TTC549 (cell line): ENCODE measurements around the gene TPCN2.

Source experiments
- FAIRE-seq: peaks from 2 replicates; lab custom pipeline; 2012; peaks lifted over from hg19 to GRCh38; lab: Jason Lieb, UNC

Gene TPCN2

DNA sequence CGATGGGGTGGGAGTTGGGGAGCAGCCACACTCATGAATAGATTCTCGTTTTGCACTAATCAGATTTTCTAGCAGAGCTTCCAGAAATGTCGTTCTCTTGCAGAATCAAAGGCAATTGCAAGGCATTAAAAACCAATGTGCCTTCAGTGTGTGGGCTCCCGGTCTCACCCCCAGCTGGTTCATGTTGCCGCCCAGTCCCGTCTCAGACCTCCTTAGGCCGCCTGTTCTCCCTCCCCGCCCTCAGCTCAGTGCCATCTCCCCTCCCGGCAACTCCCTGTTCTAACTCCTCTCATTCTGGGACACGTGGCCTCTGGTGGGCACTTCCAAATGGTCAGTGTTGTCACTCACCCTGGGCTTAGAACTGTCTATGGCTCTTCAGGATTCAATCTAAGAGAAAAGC, 64.5 kb downstream of the TPCN2 start:
- FAIRE-seq = no peak

DNA sequence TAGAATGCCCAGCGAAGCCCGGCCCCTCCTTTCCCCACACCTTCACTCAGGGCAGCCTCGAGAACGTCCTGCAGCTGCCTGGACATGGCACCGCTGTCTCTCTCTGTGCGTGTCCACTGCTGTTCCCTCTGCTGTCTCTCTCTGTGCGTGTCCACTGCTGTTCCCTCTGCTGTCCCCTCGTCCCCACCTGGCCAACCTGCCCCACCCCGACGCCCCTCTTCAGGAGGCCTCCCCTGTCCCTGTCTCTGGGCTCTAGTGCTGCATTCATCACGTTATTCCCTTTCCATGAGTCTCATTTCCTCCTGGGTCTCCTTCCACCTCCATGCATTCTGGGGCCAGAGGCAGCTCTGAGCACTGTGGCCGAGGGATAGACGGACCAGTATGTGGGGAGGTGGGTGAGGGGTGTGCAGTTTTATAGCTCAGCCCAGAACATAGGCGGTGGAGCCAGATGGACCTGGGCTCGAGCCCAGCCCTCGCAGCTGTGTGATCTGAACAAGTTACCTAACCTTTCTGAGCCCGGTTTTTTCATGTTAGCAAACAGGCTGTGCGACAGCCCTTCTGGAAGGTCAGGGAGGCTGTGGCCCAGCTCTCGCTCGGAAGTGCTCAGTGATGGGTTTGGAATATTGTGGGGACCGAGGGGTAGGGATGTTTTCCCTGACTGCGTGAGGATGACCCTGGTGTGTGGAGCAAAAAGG, 65.1 kb downstream of the TPCN2 start:
- FAIRE-seq = no peak

DNA sequence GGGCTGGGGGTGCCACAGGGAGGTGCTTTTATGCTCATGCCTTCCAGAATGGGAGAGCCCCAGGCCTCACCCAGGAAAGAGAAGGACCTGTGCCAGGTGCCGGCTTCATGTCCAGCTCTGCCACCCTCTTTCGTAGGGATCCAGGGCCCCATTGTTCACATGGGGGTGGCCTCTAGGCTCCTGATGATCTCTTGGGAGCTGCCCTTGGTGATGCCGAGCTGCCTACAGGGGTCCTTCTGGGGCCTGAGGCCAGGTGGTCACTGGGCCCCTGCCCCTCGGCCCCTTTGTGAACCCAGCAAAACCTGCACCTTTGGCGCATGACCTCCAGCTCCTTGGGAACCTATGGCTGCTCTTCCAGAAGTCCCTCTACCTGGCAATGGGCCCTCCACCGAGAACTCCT, 65.6 kb downstream of the TPCN2 start:
- no peak for FAIRE-seq

DNA sequence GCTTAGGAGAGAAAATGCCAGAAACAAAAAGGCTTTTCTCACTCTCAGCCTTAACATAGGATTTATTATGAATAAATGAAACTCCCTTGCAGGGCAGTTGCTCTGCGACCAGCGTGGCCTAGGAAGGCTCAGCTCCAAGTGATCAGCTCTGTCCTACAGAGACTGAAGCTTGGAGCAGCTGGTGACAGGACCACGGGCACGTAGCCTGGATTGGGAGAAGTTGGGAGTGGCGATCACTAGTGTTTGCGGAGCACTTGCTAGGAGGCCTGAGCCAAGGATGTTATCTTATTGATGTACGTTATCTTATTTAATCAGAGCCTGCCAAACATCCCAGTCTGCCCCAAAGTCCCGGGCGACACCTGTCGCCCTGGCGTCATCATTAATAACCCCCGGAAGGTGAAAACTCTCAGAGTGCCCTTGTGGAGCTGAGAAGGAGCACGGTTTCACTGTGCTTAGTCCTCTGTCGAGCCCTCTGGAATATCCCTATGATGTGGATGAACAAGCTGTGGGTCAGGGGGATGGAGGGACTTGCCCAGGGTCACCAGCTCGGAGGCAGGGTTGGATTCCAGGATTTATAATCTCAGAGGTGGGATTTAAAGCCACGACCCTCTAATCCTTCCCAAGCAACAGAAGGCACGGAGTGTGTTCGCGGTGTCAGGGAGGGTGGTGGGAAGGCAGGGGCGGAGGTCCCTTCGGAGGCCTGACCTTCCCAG, 66.2 kb downstream of the TPCN2 start:
- FAIRE-seq = no peak

DNA sequence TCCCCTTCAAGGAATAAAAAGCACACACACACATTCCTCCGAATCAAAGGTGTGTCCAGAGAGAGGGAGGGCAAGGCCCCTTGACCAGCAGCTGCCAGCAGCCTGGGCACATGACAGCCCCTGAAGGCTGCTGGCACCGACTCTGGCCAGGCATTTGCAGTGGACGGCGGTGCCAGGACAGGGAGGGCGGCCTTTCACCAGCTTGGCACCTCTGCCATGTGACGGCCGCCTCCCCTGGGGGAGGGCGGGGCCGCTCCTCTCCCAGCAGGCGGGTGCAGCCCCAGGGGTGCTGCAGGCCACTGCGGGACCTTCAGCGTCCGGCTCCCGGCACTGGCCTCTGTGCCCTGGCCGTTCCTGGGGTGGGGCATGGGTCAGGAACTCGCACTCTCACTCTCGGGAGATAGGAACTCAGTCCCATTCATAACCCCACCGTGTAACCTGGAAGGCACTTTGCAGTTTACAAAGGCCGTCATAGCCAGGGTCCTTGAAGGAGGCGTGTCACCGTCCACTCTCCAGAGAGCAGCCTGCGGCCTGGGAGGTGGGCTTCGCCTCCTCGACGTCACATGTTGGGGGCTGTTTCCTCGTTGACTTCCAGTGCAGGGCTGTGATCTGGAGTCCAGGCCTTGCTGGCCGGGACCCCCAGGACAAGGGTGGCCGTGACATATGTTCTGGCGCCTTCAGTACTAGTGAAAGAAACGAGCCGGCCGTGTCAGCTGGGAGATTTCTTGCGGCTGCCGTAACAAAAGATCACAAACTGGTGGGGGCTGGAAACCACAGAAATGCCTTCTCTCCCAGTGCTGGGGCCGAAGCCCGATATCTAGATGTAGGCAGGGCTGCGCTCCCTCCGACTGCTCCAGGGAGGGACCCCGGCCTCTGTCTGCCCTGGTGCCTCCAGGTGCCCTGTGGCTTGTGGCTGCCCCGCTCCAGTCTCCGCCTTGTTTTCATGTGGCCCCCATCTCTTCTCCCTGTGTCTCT, 67.1 kb downstream of the TPCN2 start:
- FAIRE-seq = no peak

DNA sequence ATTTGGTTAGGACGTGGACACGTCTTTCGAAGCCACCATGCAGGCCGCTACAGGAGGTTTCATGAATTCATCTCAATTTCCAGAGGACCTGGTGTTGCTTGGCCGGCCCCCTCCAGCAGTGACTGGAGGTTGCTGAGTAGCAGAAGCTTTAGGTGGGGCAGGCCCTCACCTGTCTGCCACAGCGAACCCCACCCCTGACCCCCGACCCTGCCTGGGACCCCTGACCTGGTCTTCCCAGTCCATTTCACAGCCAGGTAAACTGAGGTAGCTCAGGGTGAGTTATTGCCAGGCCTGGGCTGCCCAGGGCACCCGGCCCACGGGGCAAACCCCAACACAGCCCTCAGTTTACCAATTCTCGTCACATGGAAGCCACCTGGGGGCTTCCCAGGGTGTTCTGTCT, 67.9 kb downstream of the TPCN2 start:
- no peak for FAIRE-seq

DNA sequence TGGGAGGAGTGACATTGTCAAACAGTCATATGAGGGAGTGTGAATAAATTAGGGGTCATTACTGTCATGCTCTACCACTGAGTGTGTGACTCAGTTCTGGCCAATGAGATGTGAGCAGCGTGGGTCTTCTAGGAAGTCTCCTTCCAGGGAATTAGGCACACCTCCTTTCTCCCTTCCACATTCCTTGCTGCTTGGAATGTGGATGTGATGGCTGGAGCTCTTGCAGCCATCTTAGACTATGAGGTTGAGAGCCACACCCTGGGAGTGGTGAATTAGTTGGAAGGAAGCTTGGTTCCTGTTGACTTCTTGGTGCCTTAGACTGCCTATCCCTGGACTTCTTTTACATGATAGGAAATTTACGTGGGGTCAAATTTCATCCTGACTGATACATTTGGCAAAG, 70.5 kb downstream of the TPCN2 start:
- FAIRE-seq = no peak

DNA sequence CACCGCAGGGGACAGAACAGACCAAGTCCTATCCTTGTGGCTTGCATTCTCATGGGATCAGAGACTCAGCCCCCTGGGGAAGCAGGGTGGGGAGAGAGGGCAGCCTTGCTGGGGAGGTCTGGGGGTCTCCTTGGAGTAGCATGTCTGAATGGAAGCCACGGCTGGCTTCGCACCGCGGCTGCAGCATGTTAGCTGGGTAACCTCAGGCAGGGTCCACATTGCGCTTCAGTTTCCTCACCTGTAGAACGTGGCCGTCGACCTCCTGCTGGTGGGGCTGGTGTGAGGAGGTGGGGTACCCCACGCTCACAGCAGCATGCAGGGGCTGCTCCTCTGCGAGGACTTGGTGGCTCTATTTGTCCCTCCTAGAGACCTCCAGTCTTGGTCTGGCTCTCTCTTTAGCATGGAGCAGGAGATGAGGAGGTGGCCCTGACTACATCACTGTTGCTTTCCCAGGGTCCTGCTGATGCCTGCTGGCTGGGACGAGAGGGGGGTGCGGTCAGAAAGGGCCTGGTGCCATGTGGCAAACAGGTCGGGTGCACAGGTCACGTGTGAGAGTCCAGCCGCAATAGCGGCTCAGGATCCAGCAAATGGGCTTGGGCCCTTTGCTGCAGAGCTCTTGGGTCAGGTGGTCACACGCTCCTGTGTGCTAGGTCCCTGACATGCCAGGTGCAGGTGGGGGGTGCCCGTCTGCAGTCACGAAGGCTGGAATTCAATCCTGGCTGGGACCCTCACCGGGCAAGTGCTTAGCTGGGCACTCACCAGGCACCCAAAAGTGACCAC, 71.6 kb downstream of the TPCN2 start:
- no peak for FAIRE-seq

DNA sequence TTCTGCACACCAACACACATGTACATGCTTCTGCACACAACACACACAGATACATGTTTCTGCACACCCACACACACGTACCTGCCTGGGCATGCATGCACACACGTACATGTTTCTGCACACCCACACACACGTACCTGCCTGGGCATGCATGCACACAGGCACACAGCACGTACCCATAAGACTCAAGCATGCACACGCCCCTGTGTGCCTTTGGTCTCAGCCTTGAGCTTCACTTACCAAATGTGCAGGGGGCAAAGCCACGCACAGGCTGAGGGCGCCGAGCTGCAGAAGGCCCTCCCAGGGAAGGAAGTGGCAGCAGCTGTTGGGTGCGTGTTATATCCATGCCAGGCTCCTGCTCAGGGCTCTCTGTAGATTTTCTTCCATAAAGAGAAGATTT, 72.3 kb downstream of the TPCN2 start:
- FAIRE-seq = no peak

DNA sequence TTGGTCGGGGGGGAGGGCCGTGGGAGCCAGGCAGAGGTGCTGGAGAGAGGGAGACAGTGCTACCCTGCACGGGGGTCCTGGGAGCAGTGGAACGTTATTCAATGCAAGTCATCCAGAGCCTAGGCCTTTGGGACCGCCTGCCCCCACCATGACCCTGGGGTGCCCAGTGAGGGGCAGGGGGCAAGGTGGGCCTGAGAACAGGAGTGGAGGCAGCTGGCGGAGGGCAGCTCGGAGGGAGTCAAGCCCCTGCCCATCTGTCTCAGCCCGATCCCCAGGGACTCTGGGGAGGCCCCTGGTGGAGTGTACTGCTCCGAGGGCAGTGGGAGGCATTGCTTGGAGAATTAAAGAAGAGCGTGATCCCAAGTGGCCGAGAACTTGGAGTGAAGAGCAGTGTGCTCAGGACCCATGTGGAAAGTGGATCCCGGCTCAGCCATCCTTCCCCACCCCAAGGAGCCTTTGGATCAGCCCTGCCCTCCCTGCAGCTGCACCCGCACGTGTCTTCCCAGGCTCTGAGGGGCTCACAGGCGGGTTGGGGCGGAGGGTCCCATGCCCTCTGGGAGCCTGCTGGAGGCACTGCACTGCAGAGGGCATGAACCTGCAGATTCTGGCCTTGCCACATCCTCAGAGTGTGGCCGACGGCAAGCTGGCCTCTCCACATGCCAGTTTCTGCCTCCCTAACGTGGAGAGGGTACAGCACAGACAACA, 73.0 kb downstream of the TPCN2 start:
- no peak for FAIRE-seq

DNA sequence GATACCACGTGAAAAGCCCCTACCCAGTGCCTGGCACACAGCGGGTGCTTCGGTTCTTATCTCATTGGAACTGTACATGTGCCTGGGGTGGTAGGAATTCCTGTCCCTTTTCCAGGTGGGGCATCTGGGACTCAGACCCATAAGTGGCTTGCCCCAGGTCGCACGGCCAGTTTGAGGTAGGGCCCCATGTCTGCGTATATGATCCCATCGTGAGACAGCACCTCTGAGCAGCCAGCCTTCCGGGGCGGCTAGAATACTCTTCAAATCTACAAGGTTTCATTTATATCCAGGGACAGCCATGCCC, 73.5 kb downstream of the TPCN2 start:
- no peak for FAIRE-seq

DNA sequence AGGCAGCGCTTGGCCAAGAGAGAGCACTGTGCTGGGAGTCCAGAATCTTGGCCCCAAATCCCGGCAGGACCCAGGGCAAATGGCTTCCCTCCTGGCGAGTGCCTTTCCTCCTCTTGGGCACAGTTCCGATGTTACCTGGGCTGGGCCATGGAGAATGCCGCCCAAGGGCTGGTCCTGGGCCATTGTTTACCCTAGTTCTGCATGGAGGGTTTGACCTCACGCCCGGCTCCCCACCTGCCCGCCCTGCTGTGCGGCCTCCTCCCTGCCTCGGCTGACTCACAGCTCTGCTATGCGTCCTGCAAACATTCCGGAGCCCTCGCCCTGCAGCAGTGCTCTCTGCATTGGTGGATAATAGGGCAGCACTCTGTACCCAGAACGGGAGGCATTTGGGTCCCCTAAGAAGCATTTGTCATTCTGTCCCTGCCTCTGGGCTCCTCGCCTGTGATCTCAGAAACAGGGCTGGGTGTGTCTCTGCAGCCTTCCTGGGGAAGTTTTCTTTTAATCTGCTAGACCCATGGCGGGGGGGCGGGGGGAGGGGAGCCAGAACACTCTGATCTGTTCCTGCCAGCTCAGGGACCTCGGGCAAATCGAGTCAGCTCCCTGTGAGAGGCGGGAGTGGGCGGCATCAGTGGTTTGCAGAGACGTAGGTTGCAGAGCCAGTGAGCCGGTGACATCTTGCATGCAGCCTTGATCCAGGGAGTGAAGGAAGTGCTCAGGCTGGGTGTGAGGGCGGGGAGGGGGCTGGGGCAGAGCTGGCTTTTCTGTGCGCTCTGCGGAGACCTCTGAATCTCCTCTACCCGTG, 74.1 kb downstream of the TPCN2 start:
- FAIRE-seq = no peak

DNA sequence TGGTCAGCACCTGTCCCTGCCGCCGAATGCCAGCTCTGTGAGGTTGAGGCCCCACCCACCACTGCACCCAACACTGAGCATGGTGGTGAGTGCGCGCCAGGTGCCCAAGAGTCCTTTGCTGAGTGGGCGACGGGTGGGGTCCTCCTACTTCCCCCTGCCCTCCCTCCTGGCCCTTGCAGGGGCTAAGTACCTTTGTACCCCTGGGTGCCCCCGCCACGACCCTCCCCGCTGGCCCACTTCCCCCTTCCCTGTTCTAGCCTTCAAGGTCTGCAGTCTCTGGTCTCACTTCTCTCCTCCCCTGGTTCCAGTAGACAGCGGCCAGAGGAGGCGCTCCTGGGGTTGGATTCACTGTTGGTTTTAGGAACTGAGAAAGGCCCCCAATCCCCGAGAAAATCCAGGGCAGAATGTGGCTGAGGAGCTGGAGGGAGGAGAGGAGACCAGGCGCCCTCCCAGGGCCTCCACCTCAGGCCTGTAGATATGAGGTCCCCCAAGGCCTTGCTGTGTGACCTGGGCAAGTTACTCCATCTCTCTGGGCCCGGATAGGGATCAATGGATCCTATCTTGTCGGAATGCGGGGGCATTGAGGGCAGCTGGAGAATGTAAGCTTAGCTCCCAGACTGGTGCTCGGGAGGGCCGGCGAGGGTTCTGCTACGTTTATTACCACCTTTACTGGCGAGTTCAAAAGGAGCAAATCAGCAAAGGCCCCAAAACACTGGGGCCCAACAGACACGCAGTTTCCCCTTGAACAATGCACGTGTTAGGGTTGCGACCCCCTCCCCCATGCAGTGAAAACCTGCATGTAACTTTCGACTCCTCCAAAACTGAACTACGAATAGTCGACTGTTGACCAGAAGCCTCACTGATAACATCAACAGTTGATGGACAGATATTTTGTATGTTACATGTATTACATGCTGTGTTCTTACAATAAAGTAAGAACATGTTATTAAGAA, 75.1 kb downstream of the TPCN2 start:
- FAIRE-seq = no peak

DNA sequence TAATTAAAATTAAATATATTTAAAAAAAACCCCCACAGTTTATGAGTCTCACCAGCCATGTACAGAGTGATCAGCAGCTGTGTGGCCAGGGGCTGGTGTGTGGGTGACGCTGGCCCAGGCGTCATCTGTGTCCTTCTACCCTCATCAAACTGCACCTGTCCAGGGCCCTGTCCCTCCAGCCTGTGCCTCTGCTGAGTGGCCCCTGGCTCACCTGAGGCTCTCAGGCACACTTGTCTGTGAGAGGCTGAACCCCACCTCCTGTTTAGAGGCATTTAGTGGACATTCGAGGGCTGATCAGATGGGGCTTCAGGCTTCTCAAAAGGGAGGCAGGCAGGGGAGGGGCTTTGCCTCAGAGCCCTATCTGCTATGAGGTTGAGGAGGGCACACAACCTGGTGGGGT, 77.1 kb downstream of the TPCN2 start:
- no peak for FAIRE-seq

DNA sequence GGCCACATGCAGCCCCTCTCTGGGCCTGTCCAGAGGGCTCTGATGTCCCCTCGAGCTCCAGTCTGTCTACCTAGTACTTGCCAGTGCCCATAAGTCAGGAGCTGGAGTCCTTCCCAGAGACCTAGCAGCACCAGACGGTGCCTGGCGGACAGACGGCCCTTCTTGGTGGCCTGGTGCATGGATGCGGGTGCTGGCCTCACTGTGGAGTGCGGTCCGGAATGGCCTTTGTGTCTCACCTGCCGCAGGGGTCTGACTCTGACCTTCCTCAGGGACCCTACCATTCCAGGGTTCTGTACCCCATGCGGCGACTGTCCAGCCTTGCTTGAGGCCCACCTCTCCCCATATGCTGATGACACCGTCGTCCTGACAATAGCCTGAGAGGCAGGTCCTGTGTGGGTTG, 77.6 kb downstream of the TPCN2 start:
- no peak for FAIRE-seq

DNA sequence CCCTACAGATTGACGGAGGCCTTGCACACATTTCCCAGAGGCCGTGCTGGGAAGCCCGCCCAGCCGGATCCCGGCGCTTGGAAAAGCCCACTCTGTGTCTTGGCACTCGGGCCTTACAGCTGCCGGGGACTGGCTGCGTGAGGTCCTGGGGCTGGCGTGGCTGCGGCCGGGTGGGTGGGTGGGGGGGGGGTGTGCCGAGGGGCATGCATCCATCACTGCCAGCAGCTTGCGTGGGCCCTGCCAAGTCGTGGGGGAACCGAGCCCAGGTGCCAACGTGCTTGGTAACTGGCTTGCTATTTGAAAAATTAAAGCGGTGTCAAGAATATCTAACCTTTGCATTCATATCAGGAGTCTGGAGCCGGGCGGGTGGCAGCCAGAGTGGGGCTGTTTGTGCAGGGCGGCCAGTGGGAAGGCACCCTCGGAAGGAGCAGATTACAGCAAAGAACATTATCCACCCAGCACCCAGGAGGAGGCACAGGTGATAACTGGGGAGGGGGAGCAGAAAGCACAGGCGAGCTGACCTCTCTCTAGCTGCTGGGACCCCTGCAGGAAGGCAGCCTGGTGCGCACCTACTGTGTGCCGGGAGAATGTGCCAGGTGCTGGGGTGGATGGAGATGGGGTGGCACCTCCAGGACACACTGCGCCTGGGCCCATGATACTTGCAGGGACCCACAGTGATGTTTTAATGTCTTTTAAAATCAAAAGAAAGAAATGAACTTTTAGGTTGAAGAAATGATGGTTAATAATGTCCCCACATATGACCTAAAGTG, 78.5 kb downstream of the TPCN2 start:
- no peak for FAIRE-seq

DNA sequence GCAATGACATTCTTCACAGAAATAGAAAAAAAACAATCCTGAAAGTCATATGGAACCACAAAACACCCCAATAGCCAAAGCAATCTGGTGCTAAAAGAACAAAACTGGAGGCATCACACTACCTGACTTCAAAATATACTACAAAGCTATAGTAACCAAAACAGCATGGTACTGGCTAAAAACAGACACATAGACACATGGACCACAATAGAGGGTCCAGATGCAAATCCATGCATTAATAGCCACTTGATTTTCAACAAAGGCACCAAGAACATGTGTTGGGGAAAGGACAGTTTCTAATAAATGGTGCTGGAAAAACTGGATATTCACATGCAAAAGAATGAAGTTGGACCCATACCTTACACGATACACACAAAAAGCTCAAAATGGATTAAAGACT, 79.2 kb downstream of the TPCN2 start:
- FAIRE-seq = no peak

DNA sequence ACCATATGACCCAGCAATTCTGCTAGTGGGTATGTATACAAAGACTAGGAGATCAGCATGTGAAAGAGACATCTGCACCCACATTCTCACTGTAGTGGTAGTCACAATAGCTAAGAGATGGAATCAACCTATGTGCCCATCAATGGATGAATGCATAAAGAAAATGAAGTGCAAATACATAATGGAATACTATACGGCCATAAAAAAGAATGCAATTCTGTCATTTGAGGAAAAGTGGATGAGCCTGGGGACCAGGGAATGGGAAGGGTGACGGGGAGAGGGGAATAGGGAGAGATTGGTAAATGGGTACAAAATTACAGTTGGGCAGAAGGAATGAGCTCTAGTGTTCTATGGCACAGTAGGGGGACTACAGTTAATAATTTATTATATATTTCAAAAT, 80.3 kb downstream of the TPCN2 start:
- FAIRE-seq = no peak

DNA sequence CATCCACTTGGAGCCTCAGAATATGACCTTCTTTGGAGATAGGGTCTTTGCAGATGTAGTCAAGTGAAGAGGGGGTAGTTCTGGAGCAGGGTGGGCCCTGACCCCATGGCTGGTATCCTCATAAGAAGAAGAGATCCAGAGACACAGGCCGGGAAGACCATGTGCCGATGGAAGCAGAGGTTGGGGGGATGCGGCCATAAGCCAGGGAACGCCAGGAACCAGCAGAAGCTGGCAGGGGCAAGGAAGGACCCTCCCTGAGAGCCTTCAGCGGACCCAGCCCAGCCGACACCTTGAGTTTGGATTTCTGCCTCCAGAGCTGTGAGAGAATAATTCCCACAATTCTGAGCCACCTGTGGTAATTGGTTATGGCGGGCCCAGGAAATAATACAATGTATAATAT, 80.9 kb downstream of the TPCN2 start:
- no peak for FAIRE-seq
